ENCODE results near the gene HOXA1.

The HOXA1 gene

GRCh38 chr7:27099453-27100370 is 3.9 kb upstream of the HOXA1 start:
- no peak for TF ChIP-seq ZBTB7A (IDR thresholded peaks at IDR 0.05; ENCODE audit: low read depth)
- TF ChIP-seq, protein P1, sequence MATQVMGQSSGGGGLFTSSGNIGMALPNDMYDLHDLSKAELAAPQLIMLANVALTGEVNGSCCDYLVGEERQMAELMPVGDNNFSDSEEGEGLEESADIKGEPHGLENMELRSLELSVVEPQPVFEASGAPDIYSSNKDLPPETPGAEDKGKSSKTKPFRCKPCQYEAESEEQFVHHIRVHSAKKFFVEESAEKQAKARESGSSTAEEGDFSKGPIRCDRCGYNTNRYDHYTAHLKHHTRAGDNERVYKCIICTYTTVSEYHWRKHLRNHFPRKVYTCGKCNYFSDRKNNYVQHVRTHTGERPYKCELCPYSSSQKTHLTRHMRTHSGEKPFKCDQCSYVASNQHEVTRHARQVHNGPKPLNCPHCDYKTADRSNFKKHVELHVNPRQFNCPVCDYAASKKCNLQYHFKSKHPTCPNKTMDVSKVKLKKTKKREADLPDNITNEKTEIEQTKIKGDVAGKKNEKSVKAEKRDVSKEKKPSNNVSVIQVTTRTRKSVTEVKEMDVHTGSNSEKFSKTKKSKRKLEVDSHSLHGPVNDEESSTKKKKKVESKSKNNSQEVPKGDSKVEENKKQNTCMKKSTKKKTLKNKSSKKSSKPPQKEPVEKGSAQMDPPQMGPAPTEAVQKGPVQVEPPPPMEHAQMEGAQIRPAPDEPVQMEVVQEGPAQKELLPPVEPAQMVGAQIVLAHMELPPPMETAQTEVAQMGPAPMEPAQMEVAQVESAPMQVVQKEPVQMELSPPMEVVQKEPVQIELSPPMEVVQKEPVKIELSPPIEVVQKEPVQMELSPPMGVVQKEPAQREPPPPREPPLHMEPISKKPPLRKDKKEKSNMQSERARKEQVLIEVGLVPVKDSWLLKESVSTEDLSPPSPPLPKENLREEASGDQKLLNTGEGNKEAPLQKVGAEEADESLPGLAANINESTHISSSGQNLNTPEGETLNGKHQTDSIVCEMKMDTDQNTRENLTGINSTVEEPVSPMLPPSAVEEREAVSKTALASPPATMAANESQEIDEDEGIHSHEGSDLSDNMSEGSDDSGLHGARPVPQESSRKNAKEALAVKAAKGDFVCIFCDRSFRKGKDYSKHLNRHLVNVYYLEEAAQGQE (IDR thresholded peaks at IDR 0.05; ENCODE audit: low read depth), result no peak
- TF ChIP-seq TAF1 (IDR thresholded peaks at IDR 0.05; ENCODE audit: low read depth), result no peak
- no peak for TF ChIP-seq FOXM1 (IDR thresholded peaks at IDR 0.05; ENCODE audit: borderline replicate concordance, low read depth)

- TF ChIP-seq, protein P1 (IDR thresholded peaks at IDR 0.05; ENCODE audit: low read depth), result no peak
- no peak for TF ChIP-seq YY1 (IDR thresholded peaks at IDR 0.05; ENCODE audit: low read depth)
- TF ChIP-seq ZBTB7A (IDR thresholded peaks at IDR 0.05; ENCODE audit: low read depth), result no peak
- TF ChIP-seq, protein P2, sequence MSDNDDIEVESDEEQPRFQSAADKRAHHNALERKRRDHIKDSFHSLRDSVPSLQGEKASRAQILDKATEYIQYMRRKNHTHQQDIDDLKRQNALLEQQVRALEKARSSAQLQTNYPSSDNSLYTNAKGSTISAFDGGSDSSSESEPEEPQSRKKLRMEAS (IDR thresholded peaks at IDR 0.05), result no peak
- no peak for TF ChIP-seq TAF1 (IDR thresholded peaks at IDR 0.05; ENCODE audit: low read depth)
- TF ChIP-seq NFIC (IDR thresholded peaks at IDR 0.05), result no peak
- no peak for TF ChIP-seq USF1 (IDR thresholded peaks at IDR 0.05)
- TF ChIP-seq EP300 (IDR thresholded peaks at IDR 0.05; ENCODE audit: borderline replicate concordance), result no peak
- no peak for TF ChIP-seq FOXM1 (IDR thresholded peaks at IDR 0.05; ENCODE audit: borderline replicate concordance, low read depth)
- no peak for TF ChIP-seq TCF12 (IDR thresholded peaks at IDR 0.05; ENCODE audit: low read depth)
- TF ChIP-seq CREB1 (IDR thresholded peaks at IDR 0.05; ENCODE audit: low read depth), result no peak
- no peak for TF ChIP-seq EGR1 (IDR thresholded peaks at IDR 0.05)
- no peak for TF ChIP-seq RAD21 (IDR thresholded peaks at IDR 0.05; ENCODE audit: low read depth)
- no peak for TF ChIP-seq CEBPB (IDR thresholded peaks at IDR 0.05)
- no peak for TF ChIP-seq TEAD4 (IDR thresholded peaks at IDR 0.05)
Observed at GRCh38 chr7:27098578-27099451, 3.0 kb upstream of the HOXA1 start.

DNA sequence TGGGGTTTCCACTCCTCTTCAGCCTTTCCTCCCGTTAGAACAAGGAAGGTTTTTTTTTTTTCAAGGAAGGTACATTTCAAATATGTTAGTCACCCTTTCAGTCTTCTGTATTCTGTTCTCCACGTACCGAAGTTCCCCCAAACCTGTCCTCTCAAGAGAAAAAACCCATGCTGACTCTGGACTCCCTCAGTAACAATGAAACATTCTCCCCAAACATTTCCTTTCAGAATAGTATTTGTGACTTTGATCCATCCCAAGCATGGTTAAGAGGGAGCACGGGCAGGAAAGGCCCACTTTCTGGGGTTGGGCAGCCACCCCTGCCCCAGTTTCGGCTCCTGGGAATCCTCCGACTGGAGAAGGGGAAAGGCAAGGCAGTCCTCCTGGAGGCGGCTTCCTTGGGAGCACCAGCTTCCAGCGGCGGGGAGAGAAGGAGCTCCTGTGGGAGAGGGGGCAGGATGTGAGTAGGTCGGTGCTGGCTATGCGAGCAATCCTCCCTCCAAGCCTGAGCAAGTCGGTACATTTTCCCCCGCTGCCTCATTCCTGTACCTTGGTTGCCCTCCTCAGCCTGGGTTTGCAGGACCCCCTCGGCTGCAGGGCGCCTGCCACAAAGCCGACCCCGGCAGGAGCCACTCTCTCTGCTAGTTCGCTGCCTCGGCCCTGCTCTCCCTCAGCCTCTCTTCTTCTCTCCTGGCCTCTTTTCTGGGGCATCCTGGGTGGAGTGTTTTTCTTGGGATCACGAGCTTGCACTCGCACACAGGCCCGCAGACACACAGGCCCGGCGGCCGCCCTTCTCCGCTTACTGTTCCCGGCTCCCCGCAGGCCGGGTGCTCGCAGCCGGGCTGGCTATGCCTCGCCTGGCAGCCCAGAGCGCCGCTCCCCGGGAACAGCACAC is 2.1 kb upstream of the HOXA1 start:
- TF ChIP-seq ZBTB7A (IDR thresholded peaks at IDR 0.05; ENCODE audit: low read depth), result no peak
- TF ChIP-seq TCF12 (IDR thresholded peaks at IDR 0.05; ENCODE audit: low read depth), result no peak
- TF ChIP-seq EGR1 (IDR thresholded peaks at IDR 0.05), result no peak
- TF ChIP-seq FOXM1 (IDR thresholded peaks at IDR 0.05; ENCODE audit: borderline replicate concordance, low read depth), result no peak
- TF ChIP-seq CEBPB (IDR thresholded peaks at IDR 0.05), result no peak
- no peak for TF ChIP-seq EP300 (IDR thresholded peaks at IDR 0.05; ENCODE audit: borderline replicate concordance)
- TF ChIP-seq, protein P2 (IDR thresholded peaks at IDR 0.05), result no peak
- no peak for TF ChIP-seq USF1 (IDR thresholded peaks at IDR 0.05)
- no peak for TF ChIP-seq TEAD4 (IDR thresholded peaks at IDR 0.05)
- TF ChIP-seq, protein P1 (IDR thresholded peaks at IDR 0.05; ENCODE audit: low read depth), result no peak
- no peak for TF ChIP-seq YY1 (IDR thresholded peaks at IDR 0.05; ENCODE audit: low read depth)
- no peak for TF ChIP-seq TAF1 (IDR thresholded peaks at IDR 0.05; ENCODE audit: low read depth)
- TF ChIP-seq RAD21 (IDR thresholded peaks at IDR 0.05; ENCODE audit: low read depth), result no peak

Data from Ishikawa (cell line).